Measurements from ENCODE around the gene CHRD.

DNA sequence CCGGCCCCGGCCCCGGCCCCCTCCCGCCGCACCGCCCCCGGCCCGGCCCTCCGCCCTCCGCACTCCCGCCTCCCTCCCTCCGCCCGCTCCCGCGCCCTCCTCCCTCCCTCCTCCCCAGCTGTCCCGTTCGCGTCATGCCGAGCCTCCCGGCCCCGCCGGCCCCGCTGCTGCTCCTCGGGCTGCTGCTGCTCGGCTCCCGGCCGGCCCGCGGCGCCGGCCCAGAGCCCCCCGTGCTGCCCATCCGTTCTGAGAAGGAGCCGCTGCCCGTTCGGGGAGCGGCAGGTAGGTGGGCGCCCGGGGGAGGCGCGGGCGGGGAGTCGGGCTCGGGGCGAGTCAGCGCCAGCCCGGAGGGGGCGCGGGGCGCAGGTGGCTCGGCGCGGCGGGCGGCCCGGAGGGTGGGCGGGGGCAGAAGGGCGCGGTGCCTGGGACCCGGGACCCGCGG is 352 bp downstream of the CHRD start:
- TF ChIP-seq, protein P1, sequence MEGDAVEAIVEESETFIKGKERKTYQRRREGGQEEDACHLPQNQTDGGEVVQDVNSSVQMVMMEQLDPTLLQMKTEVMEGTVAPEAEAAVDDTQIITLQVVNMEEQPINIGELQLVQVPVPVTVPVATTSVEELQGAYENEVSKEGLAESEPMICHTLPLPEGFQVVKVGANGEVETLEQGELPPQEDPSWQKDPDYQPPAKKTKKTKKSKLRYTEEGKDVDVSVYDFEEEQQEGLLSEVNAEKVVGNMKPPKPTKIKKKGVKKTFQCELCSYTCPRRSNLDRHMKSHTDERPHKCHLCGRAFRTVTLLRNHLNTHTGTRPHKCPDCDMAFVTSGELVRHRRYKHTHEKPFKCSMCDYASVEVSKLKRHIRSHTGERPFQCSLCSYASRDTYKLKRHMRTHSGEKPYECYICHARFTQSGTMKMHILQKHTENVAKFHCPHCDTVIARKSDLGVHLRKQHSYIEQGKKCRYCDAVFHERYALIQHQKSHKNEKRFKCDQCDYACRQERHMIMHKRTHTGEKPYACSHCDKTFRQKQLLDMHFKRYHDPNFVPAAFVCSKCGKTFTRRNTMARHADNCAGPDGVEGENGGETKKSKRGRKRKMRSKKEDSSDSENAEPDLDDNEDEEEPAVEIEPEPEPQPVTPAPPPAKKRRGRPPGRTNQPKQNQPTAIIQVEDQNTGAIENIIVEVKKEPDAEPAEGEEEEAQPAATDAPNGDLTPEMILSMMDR (IDR thresholded peaks at IDR 0.05), result peak in 1 of 4 experiments; percentile 19
- TF ChIP-seq POLR2AphosphoS5 (IDR thresholded peaks at IDR 0.05), result no peak

Data from gastroesophageal sphincter (tissue), 3 donors.